Keratinocyte (primary cell): ENCODE data around the gene PLAC9.

ENCODE experiments used
- CTCF ChIP-seq, 3 experiments: IDR thresholded peaks in 1 of 3; conservative IDR thresholded peaks in 1 of 3; optimal IDR thresholded peaks in 1 of 3; 2 replicates in 2 of 3; 3 replicates in 1 of 3; pipeline versions ENCODE3 to v1.5.1; 2011; ENCODE audit warnings: low read length in 3 of 3, mild to moderate bottlenecking in 3 of 3, moderate library complexity in 2 of 3, control low read depth in 1 of 3, inconsistent platforms in 1 of 3; ENCODE audit not compliant: insufficient read depth in 2 of 3; ENCODE audit errors: extremely low read depth in 1 of 3
- EZH2 ChIP-seq: IDR thresholded peaks from one replicate; pipeline ENCODE4 v1.6.1; 2012; ENCODE audit warnings: inconsistent platforms, mild to moderate bottlenecking, low read length, moderate library complexity

- TF ChIP-seq CTCF (optimal IDR thresholded peaks at IDR 0.05 in 1 of 3, IDR thresholded peaks at IDR 0.05 in 1 of 3, conservative IDR thresholded peaks at IDR 0.05 in 1 of 3; ENCODE audit: extremely low read depth in 1 of 3, insufficient read depth in 2 of 3, low read length in 3 of 3) (no peak), EZH2 (no peak)
These were observed 11.7 kb downstream of the PLAC9 start for GRCh38 chr10:80144067-80144695.
